H1 (cell line): ENCODE results near the gene GRAMD1C. TPM values are rescaled to one million over a fixed set of nuclear protein-coding genes. Genes with fewer than 3 reads are reported as not detected.

Experiments used
- CTCF ChIA-PET: fragments of 300-600 bp; sonication (Branson Sonifier 250); formaldehyde crosslinking; loops from one replicate; lab custom pipeline; 2021; ENCODE audit not compliant: partially characterized antibody; lab: Charles Lee
- POLR2A ChIA-PET: fragments of 300-600 bp; sonication (Branson Sonifier 250); formaldehyde crosslinking; loops from one replicate; lab custom pipeline; 2021; ENCODE audit warnings: inconsistent platforms; ENCODE audit not compliant: partially characterized antibody; lab: Charles Lee
- DNase-seq, 2 experiments: peaks; one replicate each; pipeline versions ENCODE4 v3.0.0 to v3.0.0-alpha.2; 2010 to 2022; ENCODE audit warnings: low spot score in 2 of 2, low read depth in 1 of 2, mixed read lengths in 1 of 2
- FAIRE-seq: peaks from 2 replicates; lab custom pipeline; 2011; peaks lifted over from hg19 to GRCh38; lab: Jason Lieb, UNC
- H2AFZ ChIP-seq: 2 replicates; pipeline ENCODE4 v1.8.1; 2012; ENCODE audit warnings: low read length, inconsistent platforms
- H2AK5ac ChIP-seq: 2 replicates; pipeline ENCODE4 v1.6.1; 2013; ENCODE audit warnings: low read depth, low read length
- H2BK120ac ChIP-seq: replicated peaks from 2 replicates; pipeline ENCODE3; 2013; ENCODE audit warnings: low read depth, low read length, inconsistent platforms
- H2BK12ac ChIP-seq: 2 replicates; pipeline ENCODE4 v1.6.1; 2013; ENCODE audit warnings: low read depth, low read length
- H2BK15ac ChIP-seq: 2 replicates; pipeline ENCODE4 v1.6.1; 2013; ENCODE audit warnings: low read length
- H2BK20ac ChIP-seq: 2 replicates; pipeline ENCODE4 v1.6.1; 2013; ENCODE audit warnings: low read length
- H2BK5ac ChIP-seq: 2 replicates; pipeline ENCODE4 v1.6.1; 2013; ENCODE audit warnings: low read depth, low read length
- H3K14ac ChIP-seq: 2 replicates; pipeline ENCODE4 v1.6.1; 2013; ENCODE audit warnings: inconsistent platforms; ENCODE audit not compliant: insufficient read length
- H3K18ac ChIP-seq: 2 replicates; pipeline ENCODE4 v1.6.1; 2013; ENCODE audit warnings: low read length; ENCODE audit errors: extremely low read depth
- H3K23ac ChIP-seq: 2 replicates; pipeline ENCODE4 v1.6.1; 2013; ENCODE audit warnings: inconsistent platforms; ENCODE audit not compliant: insufficient read length
- H3K23me2 ChIP-seq: 2 replicates; pipeline ENCODE4 v1.6.1; 2013; ENCODE audit warnings: low read depth, low read length
- H3K27ac ChIP-seq: 2 replicates; pipeline ENCODE4 v1.6.1; 2011; ENCODE audit warnings: low read depth, low read length, inconsistent platforms
- H3K27me3 ChIP-seq, 4 experiments: replicated peaks in 1 of 4; 1 replicate in 1 of 4; 2 replicates in 3 of 4; pipeline versions ENCODE4 v1.6.1 to v1.8.1; 2011 to 2013; ENCODE audit warnings: low read length in 3 of 4, mild to moderate bottlenecking in 3 of 4, inconsistent platforms in 2 of 4, mixed read lengths in 2 of 4, moderate library complexity in 1 of 4; ENCODE audit not compliant: control insufficient read depth in 3 of 4, insufficient read depth in 3 of 4; ENCODE audit errors: extremely low read depth in 1 of 4
- H3K36me3 ChIP-seq, 4 experiments: 2 replicates each; pipeline versions ENCODE4 v1.6.1 to v1.8.1; 2011 to 2013; ENCODE audit warnings: mild to moderate bottlenecking in 4 of 4, low read length in 3 of 4, moderate library complexity in 2 of 4, control low read depth in 1 of 4, inconsistent platforms in 1 of 4; ENCODE audit not compliant: insufficient read depth in 4 of 4, control insufficient read depth in 2 of 4
- H3K4ac ChIP-seq: replicated peaks from 2 replicates; pipeline ENCODE3; 2013; ENCODE audit warnings: low read length, low read depth, mixed read lengths, inconsistent platforms; ENCODE audit not compliant: insufficient read length
- H3K4me1 ChIP-seq, 4 experiments: replicated peaks in 1 of 4; 1 replicate in 1 of 4; 2 replicates in 3 of 4; pipeline versions ENCODE4 v1.6.1 to v1.8.1; 2011 to 2013; ENCODE audit warnings: low read length in 3 of 4, inconsistent platforms in 2 of 4, mixed read lengths in 1 of 4; ENCODE audit not compliant: insufficient read depth in 4 of 4, control insufficient read depth in 3 of 4
- H3K4me2 ChIP-seq, 2 experiments: 2 replicates each; pipeline versions ENCODE4 v1.6.1 to v1.8.1; 2011 to 2013; ENCODE audit warnings: low read depth in 2 of 2, low read length in 2 of 2, control low read depth in 1 of 2, inconsistent platforms in 1 of 2, mild to moderate bottlenecking in 1 of 2; ENCODE audit not compliant: insufficient read depth in 1 of 2
- H3K4me3 ChIP-seq, 4 experiments: fragments of 200-600, 300-600 bp in 1 of 4; sonication (generic), shearing (Covaris generic), sonication (Bioruptor Twin) in 1 of 4; 2 replicates each; pipeline versions ENCODE4 v1.5.1 to v1.8.1; 2011 to 2016; ENCODE audit warnings: low read length in 4 of 4, low read depth in 3 of 4, control low read depth in 2 of 4, inconsistent platforms in 2 of 4, mild to moderate bottlenecking in 2 of 4, mixed read lengths in 1 of 4, moderate library complexity in 1 of 4; ENCODE audit not compliant: insufficient read depth in 2 of 4; ENCODE audit errors: extremely low read depth in 1 of 4
- H3K56ac ChIP-seq: replicated peaks from 2 replicates; pipeline ENCODE3; 2013; ENCODE audit warnings: low read depth, mild to moderate bottlenecking, mixed read lengths, low read length, inconsistent platforms; ENCODE audit not compliant: insufficient read length
- H3K79me1 ChIP-seq: 2 replicates; pipeline ENCODE4 v1.6.1; 2013; ENCODE audit warnings: low read depth, low read length, control low read depth
- H3K79me2 ChIP-seq, 2 experiments: 2 replicates each; pipeline versions ENCODE4 v1.6.1 to v1.8.1; 2012 to 2013; ENCODE audit warnings: low read length in 2 of 2, mild to moderate bottlenecking in 2 of 2, inconsistent platforms in 1 of 2; ENCODE audit not compliant: insufficient read depth in 2 of 2, control insufficient read depth in 1 of 2
- H3K9ac ChIP-seq, 4 experiments: replicated peaks in 1 of 4; 1 replicate in 1 of 4; 2 replicates in 3 of 4; pipeline versions ENCODE4 v1.6.1 to v1.8.1; 2011 to 2013; ENCODE audit warnings: low read depth in 3 of 4, low read length in 3 of 4, control low read depth in 2 of 4, mild to moderate bottlenecking in 2 of 4, moderate library complexity in 2 of 4, inconsistent platforms in 1 of 4; ENCODE audit errors: extremely low read depth in 1 of 4
- H3K9me3 ChIP-seq, 2 experiments: 2 replicates each; pipeline versions ENCODE4 v1.6.1 to v1.8.1; 2012 to 2013; ENCODE audit warnings: mild to moderate bottlenecking in 2 of 2, moderate library complexity in 2 of 2, control low read depth in 1 of 2, inconsistent platforms in 1 of 2, low read depth in 1 of 2, low read length in 1 of 2, mixed read lengths in 1 of 2; ENCODE audit not compliant: insufficient read depth in 2 of 2
- H4K20me1 ChIP-seq, 2 experiments: replicated peaks in 1 of 2; 2 replicates each; pipeline versions ENCODE3 to v1.8.1; 2011 to 2013; ENCODE audit warnings: inconsistent platforms in 2 of 2, low read length in 2 of 2, mild to moderate bottlenecking in 1 of 2; ENCODE audit not compliant: insufficient read depth in 2 of 2, control insufficient read depth in 1 of 2
- H4K5ac ChIP-seq: 2 replicates; pipeline ENCODE4 v1.6.1; 2013; ENCODE audit warnings: low read length, low read depth, mixed read lengths, inconsistent platforms; ENCODE audit not compliant: insufficient read length
- H4K8ac ChIP-seq: 2 replicates; pipeline ENCODE4 v1.8.0; 2013; ENCODE audit warnings: mild to moderate bottlenecking, moderate library complexity, low read length, inconsistent platforms; ENCODE audit not compliant: insufficient read depth; ENCODE audit errors: extremely low read depth
- H4K91ac ChIP-seq: replicated peaks from 2 replicates; pipeline ENCODE3; 2013; ENCODE audit warnings: low read length, mixed read lengths, inconsistent platforms; ENCODE audit not compliant: insufficient read length
- BACH1 ChIP-seq: IDR thresholded peaks from 2 replicates; pipeline ENCODE4 v1.6.1; 2012; ENCODE audit warnings: low read length, improper control_type of control experiment
- CEBPB ChIP-seq: IDR thresholded peaks from 2 replicates; pipeline ENCODE4 v1.6.1; 2012; ENCODE audit warnings: low read depth, low read length
- EZH2 ChIP-seq: fragments of 200-600 bp; sonication (generic); IDR thresholded peaks from 2 replicates; pipeline ENCODE4 v1.7.1; 2012; ENCODE audit warnings: low read depth, mild to moderate bottlenecking, moderate library complexity, low read length, inconsistent platforms; ENCODE audit not compliant: severe bottlenecking
- GABPA ChIP-seq: IDR thresholded peaks from 2 replicates; pipeline ENCODE4 v1.6.1; 2011; ENCODE audit warnings: mild to moderate bottlenecking, low read length, moderate library complexity, borderline replicate concordance; ENCODE audit not compliant: insufficient read depth
- JUN ChIP-seq: IDR thresholded peaks from 2 replicates; pipeline ENCODE4 v1.6.1; 2011; ENCODE audit warnings: low read depth, mild to moderate bottlenecking, improper control_type of control experiment, low read length
- KDM1A ChIP-seq: fragments of 200-600, 300-600 bp; sonication (generic); IDR thresholded peaks from 2 replicates; pipeline ENCODE4 v1.7.1; 2016; ENCODE audit warnings: mild to moderate bottlenecking, low read length, borderline replicate concordance
- MAX ChIP-seq: IDR thresholded peaks from 2 replicates; pipeline ENCODE4 v1.6.1; 2012; ENCODE audit warnings: inconsistent platforms
- NANOG ChIP-seq: IDR thresholded peaks from 2 replicates; pipeline ENCODE4 v1.6.1; 2011; ENCODE audit warnings: low read length, low read depth, mild to moderate bottlenecking, inconsistent platforms; ENCODE audit not compliant: insufficient read depth, poor library complexity, severe bottlenecking
- NRF1 ChIP-seq: IDR thresholded peaks from 2 replicates; pipeline ENCODE4 v1.6.1; 2011; ENCODE audit warnings: mild to moderate bottlenecking, low read depth, low read length, improper control_type of control experiment
- POLR2A ChIP-seq, 2 experiments: IDR thresholded peaks; 1 replicate in 1 of 2; 2 replicates in 1 of 2; pipeline ENCODE4 v1.6.1; 2011; ENCODE audit warnings: low read depth in 2 of 2, low read length in 2 of 2, mild to moderate bottlenecking in 2 of 2; ENCODE audit errors: control extremely low read depth in 1 of 2
- POU5F1 ChIP-seq: IDR thresholded peaks from 2 replicates; pipeline ENCODE4 v1.6.1; 2011; ENCODE audit warnings: low read depth, mild to moderate bottlenecking, low read length, moderate library complexity
- TAF1 ChIP-seq: IDR thresholded peaks from 2 replicates; pipeline ENCODE4 v1.6.1; 2011; ENCODE audit warnings: mild to moderate bottlenecking, low read depth, low read length
- TBP ChIP-seq: IDR thresholded peaks from 2 replicates; pipeline ENCODE4 v1.6.1; 2011; ENCODE audit warnings: low read depth, low read length, improper control_type of control experiment
- WGBS, 2 experiments: shearing (Covaris generic) in 1 of 2; methylation state at CpG; one replicate each; pipeline versions ENCODE4 v1.1.6 to v1.1.7; 2013 to 2015; ENCODE audit warnings: low lambda C conversion rate in 2 of 2, mixed read lengths in 2 of 2, inconsistent platforms in 1 of 2, low coverage in 1 of 2, missing lambda C conversion rate in 1 of 2; ENCODE audit not compliant: insufficient replicate concordance in 2 of 2, insufficient coverage in 1 of 2, insufficient read length in 1 of 2; ENCODE audit errors: extremely low coverage in 1 of 2, missing lambda C conversion rate in 1 of 2; 5-methylcytosine and 5-hydroxymethylcytosine counted together
- polyA plus RNA-seq, 7 experiments: library from polyadenylated mRNA; depleted of rRNA in 3 of 7; stranded (reverse) in 5 of 7; unstranded in 2 of 7; fragments of >200 nt in 5 of 7; fragments of 200-250 nt in 2 of 7; gene quantifications; 1 replicate in 5 of 7; 2 replicates in 1 of 7; 4 replicates in 1 of 7; pipeline versions ENCODE4 v1.2.1 to v1.2.3, GENCODE V29; 2011 to 2013; ENCODE audit warnings: missing spikeins in 2 of 7, mixed read lengths in 2 of 7
- total RNA-seq: library from RNA; stranded (reverse); fragmentation: NEBNext Ultra II Directional; extraction: Animal tissue kit (Norgen Biotek cat#: 25700); gene quantifications from 2 replicates; pipeline ENCODE4 v1.2.1, GENCODE V29; 2021

GRAMD1C gene
- total and polyA plus RNA-seq, 2 of the 8 experiments (the other 6 are each of a cell fraction or from before 2014, with no cell fraction given), result 0.62 to 2.1 TPM

GRCh38 chr3:113946831-113947230 is 108.2 kb downstream of the GRAMD1C start:
- H3K9me3 ChIP-seq, result no peaks in the 10 kb centered on the region
- no peak overlapping the region for H2BK120ac ChIP-seq
- H3K4me2 ChIP-seq, result peak overlapping the region; percentile 81 to 90
- no peak overlapping the region for H2AK5ac ChIP-seq
- FAIRE-seq (no peak), DNase-seq (no peak)
- no peak overlapping the region for H3K18ac ChIP-seq
- H3K14ac ChIP-seq, result no peak overlapping the region
- H3K4ac ChIP-seq, result no peak overlapping the region
- H3K27me3 ChIP-seq, result 0 out of 7 replicates have a peak, but pooled peaks cover 0 to 3% (median 1%) of the 10 kb centered on the region in 4 experiments
- H3K4me1 ChIP-seq, result peaks cover 0 to 4% (median 0%) of the 10 kb centered on the region in 4 experiments; a peak in 3 of 7 replicates
- no peak overlapping the region for H2BK15ac ChIP-seq
- H3K27ac ChIP-seq, result no peak overlapping the region
- H3K79me2 ChIP-seq, result no peaks in the 10 kb centered on the region
- H2BK20ac ChIP-seq, result no peak overlapping the region
- H2AFZ ChIP-seq, result peak overlapping the region; percentile 49; the same call in 1 of the 2 replicates
- peak overlapping the region; percentile 52 to 78 (median 68) for H3K4me3 ChIP-seq
- no peak overlapping the region for H3K56ac ChIP-seq
- H3K23ac ChIP-seq, result no peak overlapping the region
- no peak overlapping the region for H3K9ac ChIP-seq
- no peak overlapping the region for H2BK12ac ChIP-seq
- no peaks in the 10 kb centered on the region for H4K20me1 ChIP-seq
- no peaks in the 10 kb centered on the region for H3K79me1 ChIP-seq
- 59% methylated on average over 7 of the region's 7 CpGs; no CpG with 5 or more reads in 1 of the 2 experiments for WGBS, 2 experiments
- no peak overlapping the region for H4K8ac ChIP-seq
- POLR2A ChIA-PET, result no interaction called here
- CTCF ChIA-PET, result no interaction called here
- no peak overlapping the region for H2BK5ac ChIP-seq
- H3K23me2 ChIP-seq, result peaks cover 5% of the 10 kb centered on the region; the same call in 1 of the 2 replicates
- no peak overlapping the region for H4K91ac ChIP-seq
- H4K5ac ChIP-seq, result no peak overlapping the region
- H3K36me3 ChIP-seq, result no peaks in the 10 kb centered on the region
- TF ChIP-seq NANOG, result no peak
- no peak for TF ChIP-seq TAF1
- no peak for TF ChIP-seq EZH2
- TF ChIP-seq MAX, result no peak
- TF ChIP-seq POLR2A (IDR thresholded peaks at IDR 0.05; ENCODE audit: control extremely low read depth in 1 of 2, low read depth in 2 of 2, low read length in 2 of 2), result no peak
- no peak for TF ChIP-seq CEBPB
- no peak for TF ChIP-seq POU5F1
- TF ChIP-seq JUN, result no peak
- no peak for TF ChIP-seq NRF1
- TF ChIP-seq BACH1, result no peak
- no peak for TF ChIP-seq KDM1A
- no peak for TF ChIP-seq TBP
- TF ChIP-seq GABPA, result no peak
